Activated CD8-positive, alpha-beta memory T cell treated with anti-CD3 and anti-CD28 coated beads for 1 hour (primary cell): ENCODE measurements around the gene ENDOU.
A peak's percentile ranks its signal among the peaks of the same experiment; 100 is the strongest.

ENCODE experiments used
- DNase-seq, 2 donors: peaks; one replicate each; pipeline ENCODE4 v3.0.0-alpha.2; 2020; ENCODE audit warnings: low read depth in 1 of 2; ENCODE audit errors: extremely low read depth in 1 of 2

Gene ENDOU

GRCh38 chr12:47744778-47745436 is 19.6 kb upstream of the ENDOU start:
- no peak for DNase-seq

DNA sequence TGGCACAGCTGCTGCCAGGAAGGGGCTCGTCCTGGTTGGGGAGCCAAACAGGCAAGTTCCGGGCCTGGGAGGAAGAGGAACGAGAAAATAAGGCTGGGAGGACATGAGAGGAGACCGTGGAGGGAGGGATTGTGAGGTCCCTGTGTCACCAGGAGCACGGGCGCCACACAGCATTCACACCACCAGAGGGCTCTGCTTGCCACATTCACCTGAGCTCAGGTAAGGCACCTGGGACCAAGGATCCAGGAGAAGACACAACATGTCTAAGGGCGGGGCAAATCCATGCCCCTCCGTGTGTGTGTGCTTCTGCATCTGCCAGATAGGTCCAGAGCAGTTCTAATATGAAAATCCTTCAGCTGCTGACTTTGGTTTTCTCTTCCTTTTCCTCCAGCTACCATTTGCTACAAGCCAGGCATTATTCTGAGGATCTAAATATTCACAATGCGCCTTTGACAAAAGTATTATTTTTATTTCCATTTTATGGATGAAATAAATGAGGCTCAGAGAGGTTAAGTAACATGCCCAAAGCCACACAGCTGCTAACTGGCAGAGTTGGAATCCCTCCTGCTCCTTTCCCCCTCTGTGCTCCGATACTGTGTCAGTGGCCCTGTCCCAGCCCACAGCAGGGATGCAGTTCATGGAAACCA is 18.8 kb upstream of the ENDOU start:
- DNase-seq: peak; percentile 33 to 46

DNA sequence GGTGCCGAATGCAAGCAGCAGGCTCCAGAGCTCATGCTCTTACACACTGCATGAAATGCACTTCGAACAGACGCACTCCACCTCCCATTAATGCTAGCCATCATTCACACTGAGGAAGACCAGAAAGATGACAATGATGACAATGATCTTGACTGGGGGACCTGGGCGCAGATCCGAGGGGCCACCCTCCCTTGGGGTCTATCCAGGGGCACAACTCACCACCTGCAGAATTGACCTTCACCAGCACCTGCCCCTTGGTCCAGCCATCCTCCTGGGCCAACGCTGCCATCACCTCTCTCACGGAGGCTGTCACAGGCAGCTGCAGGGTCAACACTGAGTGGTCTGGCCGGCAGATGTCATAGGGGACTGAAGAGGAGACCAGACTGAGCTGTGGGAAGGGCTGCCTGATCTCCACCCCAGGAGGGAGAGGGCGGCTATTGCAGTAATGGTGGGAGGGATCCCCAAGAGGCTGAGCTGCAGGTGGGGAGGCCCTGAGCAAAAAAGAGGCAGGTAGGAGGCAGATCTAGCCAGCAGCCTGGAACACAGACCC is 18.1 kb upstream of the ENDOU start:
- DNase-seq: no peak

DNA sequence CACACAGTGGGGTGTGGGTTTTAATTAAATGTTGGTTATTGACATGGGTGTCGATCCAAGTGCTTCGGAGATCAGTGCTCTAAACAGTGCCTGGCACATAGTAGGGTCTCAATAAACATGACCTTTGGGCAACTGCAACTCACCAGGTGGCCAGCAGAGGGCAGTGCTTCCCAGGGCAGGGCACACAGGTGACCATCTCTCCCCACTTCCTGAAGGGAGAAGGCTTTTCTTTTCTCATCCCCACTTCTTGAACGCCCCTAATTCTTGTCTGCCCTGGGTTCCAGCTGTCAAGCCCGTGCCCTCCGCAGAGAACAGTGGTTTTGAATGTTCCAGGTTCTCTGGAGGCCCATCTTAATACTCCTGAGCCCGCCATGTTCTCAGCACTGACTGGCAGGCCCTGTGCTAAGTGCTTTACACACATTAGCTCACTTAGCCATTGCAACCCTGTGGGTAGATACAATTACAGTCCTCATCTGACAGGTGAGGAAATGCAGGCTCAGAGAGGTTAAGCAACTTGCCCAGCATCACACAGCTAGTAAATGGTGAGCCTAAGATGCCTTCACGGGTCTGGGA is 17.0 kb upstream of the ENDOU start:
- DNase-seq: peak in 1 of 2 donors; percentile 58

DNA sequence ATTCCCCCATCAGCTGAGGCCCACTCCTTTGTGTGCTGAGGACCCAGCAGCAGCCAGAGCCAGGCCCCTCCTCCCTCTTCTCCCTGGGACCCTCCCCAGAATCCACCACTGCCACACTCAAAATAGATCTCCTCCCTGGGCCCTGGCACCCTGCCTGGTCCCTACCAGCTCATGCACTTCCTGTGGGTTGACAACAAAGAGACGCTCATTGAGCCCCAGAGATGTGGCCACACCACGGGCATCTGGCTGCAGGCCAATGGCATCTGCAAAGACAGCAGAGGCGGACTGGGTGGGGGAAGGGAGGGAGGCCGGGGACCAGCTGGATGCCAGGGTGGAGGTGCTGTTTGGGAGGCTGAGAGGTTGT is 16.0 kb upstream of the ENDOU start:
- peak; percentile 51 to 55 for DNase-seq

GRCh38 chr12:47740606-47741339 is 15.5 kb upstream of the ENDOU start:
- no peak for DNase-seq

DNA sequence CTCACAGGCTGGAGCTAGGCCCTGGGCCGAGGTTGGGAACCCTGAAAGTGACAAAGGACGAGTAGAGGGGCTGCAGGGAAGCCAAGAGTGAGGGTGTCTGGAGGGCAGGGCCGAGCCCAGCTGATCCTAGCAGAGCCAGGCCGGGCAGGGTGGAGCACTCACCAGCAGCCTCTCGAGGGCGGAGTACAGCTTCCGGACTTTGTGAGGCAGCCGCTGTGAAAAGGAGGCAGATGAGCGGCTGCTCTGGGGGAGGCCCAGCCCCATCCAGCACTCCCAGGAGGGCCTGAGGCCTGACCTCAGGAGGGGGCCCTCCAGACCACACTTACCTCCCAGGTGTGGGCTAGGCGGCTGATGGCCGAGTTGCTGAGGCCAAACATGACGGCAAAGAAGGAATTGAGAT is 14.7 kb upstream of the ENDOU start:
- DNase-seq: no peak

DNA sequence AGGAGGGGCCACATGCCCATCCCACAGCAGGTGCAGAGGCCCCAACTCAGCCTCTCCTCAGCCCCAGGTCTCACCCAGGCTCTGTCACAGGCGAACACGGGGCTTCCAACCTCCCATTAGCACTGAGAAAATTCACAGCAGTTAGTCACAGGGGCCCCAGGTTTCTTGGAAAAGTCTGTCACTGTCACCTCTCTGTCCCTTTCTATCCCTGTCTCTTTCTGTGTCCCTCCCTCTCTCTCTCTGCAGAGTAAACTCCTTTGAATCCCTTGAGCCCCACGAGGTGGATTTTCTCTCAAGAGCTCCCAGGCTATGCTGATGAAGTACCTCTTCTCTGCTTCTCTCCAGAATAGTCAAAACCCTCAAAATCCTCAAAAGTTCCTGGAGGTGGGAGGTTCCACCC is 14.0 kb upstream of the ENDOU start:
- no peak for DNase-seq

DNA sequence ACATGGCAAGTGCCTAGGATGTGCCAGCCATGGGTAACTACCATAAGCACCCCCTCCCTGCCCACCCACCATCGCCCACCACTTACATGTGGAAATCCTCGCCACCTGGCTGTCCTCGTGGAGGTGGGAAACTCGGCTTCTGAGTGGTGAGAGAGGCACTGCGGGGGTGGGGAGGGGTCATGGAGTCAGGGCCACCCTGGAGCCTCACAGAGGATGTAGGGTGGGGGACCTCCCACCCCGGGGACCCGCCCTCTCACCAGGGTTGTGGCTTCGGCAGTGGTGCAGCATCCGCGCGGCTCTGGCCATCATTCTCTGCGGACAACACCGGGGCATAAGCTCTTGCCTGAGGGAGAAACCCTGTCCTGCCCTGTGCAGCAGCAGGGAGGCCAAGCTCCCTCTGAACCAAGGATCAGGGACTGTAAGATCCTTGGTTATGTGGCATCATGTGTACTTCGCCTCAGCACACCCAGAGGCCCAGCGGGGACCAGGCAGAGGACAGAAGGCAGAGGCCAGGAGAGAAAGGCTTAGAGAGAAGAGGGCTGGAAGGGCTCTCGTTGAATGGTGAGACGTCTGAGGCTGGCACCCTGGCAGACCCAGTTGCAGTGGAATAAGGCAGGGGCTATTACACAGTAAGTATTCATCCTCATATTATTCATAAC is 12.8 kb upstream of the ENDOU start:
- DNase-seq: no peak

- DNase-seq: no peak
Measured at GRCh38 chr12:47736877-47737676, 11.8 kb upstream of the ENDOU start.

DNA sequence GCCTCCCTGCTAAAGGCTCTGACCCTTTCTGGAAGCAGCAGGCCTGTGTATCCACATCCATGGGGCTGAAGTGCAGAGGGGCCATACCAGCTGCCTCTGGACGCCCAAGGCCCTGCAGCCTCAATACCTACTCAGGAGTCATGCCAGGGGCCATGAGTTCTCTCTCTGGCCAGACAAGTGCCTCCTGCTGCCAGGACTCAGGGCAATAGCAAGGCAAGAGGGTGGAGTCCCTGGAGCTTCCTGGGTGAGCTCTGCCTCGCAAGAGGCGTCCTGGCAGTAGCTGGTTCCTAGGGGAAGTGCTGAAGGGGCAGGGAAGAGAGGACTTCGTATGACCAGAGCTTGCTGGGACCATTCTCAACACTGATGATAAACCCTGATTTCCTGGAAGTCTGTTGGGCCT is 10.9 kb upstream of the ENDOU start:
- no peak for DNase-seq

DNA sequence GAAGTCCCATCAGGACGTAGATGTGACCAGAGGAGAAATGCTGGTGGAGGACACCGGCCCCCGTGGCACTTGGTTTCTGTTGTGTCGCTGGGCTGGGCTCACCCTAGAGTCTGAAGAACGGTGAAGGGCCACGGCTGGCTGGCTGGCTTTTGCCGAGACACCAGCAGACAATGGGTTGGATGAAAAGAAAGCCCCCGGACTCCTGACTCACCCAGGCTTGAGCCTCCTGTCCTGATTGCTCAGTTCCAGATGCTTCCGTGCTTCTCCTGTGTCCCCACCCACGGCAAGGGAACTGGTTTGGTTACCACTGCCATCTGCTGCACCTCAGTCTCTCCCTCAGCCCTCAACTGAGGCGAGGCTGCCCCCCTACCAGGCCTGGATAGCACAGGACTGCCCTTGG is 10.4 kb upstream of the ENDOU start:
- no peak for DNase-seq

GRCh38 chr12:47734725-47735480 is 9.6 kb upstream of the ENDOU start:
- DNase-seq: no peak

DNA sequence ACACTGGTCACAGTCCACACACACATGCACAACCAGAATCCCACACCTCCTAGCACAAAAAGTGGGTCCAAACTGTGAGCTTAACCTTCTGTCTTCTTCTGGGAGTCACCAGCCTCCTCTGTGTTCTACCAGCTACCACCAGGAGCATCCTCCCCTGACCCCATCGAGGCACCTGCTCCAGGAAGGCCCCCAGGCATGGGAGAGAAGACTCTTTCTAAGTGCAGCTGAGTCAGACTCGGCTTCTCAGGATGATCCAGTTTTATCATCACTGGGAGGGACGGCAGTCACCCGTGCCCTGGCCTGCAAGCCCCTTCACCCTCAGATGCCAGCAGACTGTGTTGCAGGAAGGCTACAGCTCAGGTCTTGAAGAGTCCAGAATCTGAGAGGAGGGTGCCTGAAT is 7.9 kb upstream of the ENDOU start:
- no peak for DNase-seq

- no peak for DNase-seq
Measured at GRCh38 chr12:47732504-47732903, 7.2 kb upstream of the ENDOU start.

DNA sequence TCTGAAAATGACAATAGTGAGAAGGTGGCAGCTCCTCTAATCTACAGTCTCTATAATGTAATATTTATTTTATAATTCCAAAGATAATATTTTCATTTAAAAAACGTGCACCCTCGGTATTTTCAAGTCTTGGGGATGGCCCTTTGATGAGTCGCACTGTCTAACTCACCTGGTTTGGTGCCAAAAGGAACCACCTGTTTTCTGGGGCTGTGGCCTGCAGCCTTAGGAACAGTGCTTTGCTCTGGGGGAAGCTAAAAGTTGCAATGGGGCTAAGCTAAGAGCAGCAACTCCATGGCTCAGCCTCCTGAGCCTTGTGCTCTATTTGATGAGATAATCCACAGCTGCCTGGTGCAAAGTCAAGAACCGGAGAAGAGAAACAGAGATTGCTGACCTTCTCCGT is 6.4 kb upstream of the ENDOU start:
- DNase-seq: no peak

GRCh38 chr12:47730341-47730744 is 5.1 kb upstream of the ENDOU start:
- DNase-seq: no peak

GRCh38 chr12:47729233-47729632 is 3.9 kb upstream of the ENDOU start:
- DNase-seq: no peak

- DNase-seq: no peak
Measured at GRCh38 chr12:47725893-47726292, 603 bp upstream of the ENDOU start.
